HG03575 (cell line): ENCODE measurements around the gene VSIG8.

ENCODE experiments used
- ATAC-seq: cut with Tn5 transposase; IDR thresholded peaks from one replicate; pipeline ENCODE4 v1.9.1; 2021; ENCODE audit not compliant: unreplicated experiment, insufficient number of reproducible peaks, low FRiP score; ENCODE audit errors: extremely low read depth

VSIG8 gene

GRCh38 chr1:159864262-159864661, 1.8 kb upstream of the VSIG8 start:
- no peak for ATAC-seq

- no peak for ATAC-seq
Observed at GRCh38 chr1:159862031-159862430, 426 bp downstream of the VSIG8 start.

- ATAC-seq: no peak
Observed at GRCh38 chr1:159861218-159861617, 1.2 kb downstream of the VSIG8 start.

- ATAC-seq: no peak
Observed at GRCh38 chr1:159860456-159860855, 2.0 kb downstream of the VSIG8 start.

GRCh38 chr1:159859767-159860322, 2.6 kb downstream of the VSIG8 start:
- no peak for ATAC-seq

- no peak for ATAC-seq
Observed at GRCh38 chr1:159857889-159858288, 4.6 kb downstream of the VSIG8 start.

GRCh38 chr1:159856576-159856975, 5.9 kb downstream of the VSIG8 start:
- ATAC-seq: no peak

GRCh38 chr1:159855709-159856108, 6.7 kb downstream of the VSIG8 start:
- no peak for ATAC-seq

GRCh38 chr1:159854693-159855192, 7.7 kb downstream of the VSIG8 start:
- ATAC-seq: no peak

GRCh38 chr1:159854116-159854692, 8.3 kb downstream of the VSIG8 start:
- ATAC-seq: no peak

GRCh38 chr1:159853417-159854115, 8.9 kb downstream of the VSIG8 start:
- no peak for ATAC-seq

GRCh38 chr1:159851407-159851806, 11.1 kb downstream of the VSIG8 start:
- ATAC-seq: no peak

- no peak for ATAC-seq
Observed at GRCh38 chr1:159849626-159850366, 12.7 kb downstream of the VSIG8 start.

- ATAC-seq: no peak
Observed at GRCh38 chr1:159848326-159848725, 14.1 kb downstream of the VSIG8 start.

GRCh38 chr1:159847231-159847630, 15.2 kb downstream of the VSIG8 start:
- no peak for ATAC-seq

- no peak for ATAC-seq
Observed at GRCh38 chr1:159845751-159846629, 16.5 kb downstream of the VSIG8 start.

GRCh38 chr1:159843459-159843858, 19.0 kb downstream of the VSIG8 start:
- no peak for ATAC-seq

GRCh38 chr1:159841749-159842148, 20.7 kb downstream of the VSIG8 start:
- ATAC-seq: no peak
